GM19043 (cell line): ENCODE results near the gene MC1R.
"Not testable (repeated sequence)": the region's sequence is repeated elsewhere in the genome, so short reads cannot be mapped to it uniquely, and the experiment has no call there.

Experiments
- ATAC-seq: cut with Tn5 transposase; IDR thresholded peaks from one replicate; pipeline ENCODE4 v1.9.1; 2021; ENCODE audit warnings: low read depth; ENCODE audit not compliant: unreplicated experiment

Gene MC1R

GRCh38 chr16:89957216-89957785 lies 38.6 kb downstream of the MC1R start:
- ATAC-seq, result no peak

GRCh38 chr16:89958068-89958467 lies 39.4 kb downstream of the MC1R start:
- no peak for ATAC-seq

- ATAC-seq, result no peak
Measured at GRCh38 chr16:89958596-89958995, 39.9 kb downstream of the MC1R start.

GRCh38 chr16:89960966-89961365 lies 42.3 kb downstream of the MC1R start:
- ATAC-seq, result no peak

GRCh38 chr16:89961920-89962319 lies 43.3 kb downstream of the MC1R start:
- ATAC-seq, result no peak

GRCh38 chr16:89962754-89963498 lies 44.3 kb downstream of the MC1R start:
- ATAC-seq, result no peak

GRCh38 chr16:89964201-89964600 lies 45.5 kb downstream of the MC1R start:
- ATAC-seq, result no peak

GRCh38 chr16:89965447-89966225 lies 47.0 kb downstream of the MC1R start:
- no peak for ATAC-seq

GRCh38 chr16:89966756-89967155 lies 48.1 kb downstream of the MC1R start:
- no peak for ATAC-seq

GRCh38 chr16:89967436-89967835 lies 48.8 kb downstream of the MC1R start:
- not testable (repeated sequence) for ATAC-seq

- ATAC-seq, result not testable (repeated sequence)
Measured at GRCh38 chr16:89968074-89968473, 49.4 kb downstream of the MC1R start.

GRCh38 chr16:89969741-89970410 lies 51.2 kb downstream of the MC1R start:
- no peak for ATAC-seq
